GM12873 (cell line): Measurements from ENCODE around the gene UBE2QL1.

ENCODE experiments used
- TF ChIP-seq, protein P1 (sequence below): IDR thresholded peaks from 2 replicates; pipeline ENCODE4 v1.5.1; 2012; ENCODE audit warnings: low read depth, mild to moderate bottlenecking, moderate library complexity, low read length, control low read depth; ENCODE audit not compliant: insufficient read depth; ENCODE audit errors: missing control alignments

Gene UBE2QL1

DNA sequence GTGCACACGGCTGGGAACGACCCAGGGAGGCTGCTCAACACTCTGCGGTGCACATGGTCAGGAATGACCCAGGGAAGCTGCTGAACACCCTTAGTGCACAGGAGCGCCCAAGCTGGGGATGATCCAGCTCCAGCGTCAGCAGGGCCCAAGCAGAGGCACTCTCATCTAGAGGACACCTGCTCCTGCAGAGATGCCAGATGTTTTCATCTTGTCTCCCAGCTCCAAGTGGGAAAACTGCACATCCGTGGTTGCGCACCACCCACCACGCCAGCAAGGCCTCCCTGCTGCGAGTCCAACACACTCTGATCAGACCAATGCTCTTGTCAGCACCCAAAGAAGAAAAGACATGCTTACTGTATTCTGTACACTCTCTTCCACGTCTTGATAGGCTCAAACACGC, 34.1 kb downstream of the UBE2QL1 start:
- TF ChIP-seq, protein P1, sequence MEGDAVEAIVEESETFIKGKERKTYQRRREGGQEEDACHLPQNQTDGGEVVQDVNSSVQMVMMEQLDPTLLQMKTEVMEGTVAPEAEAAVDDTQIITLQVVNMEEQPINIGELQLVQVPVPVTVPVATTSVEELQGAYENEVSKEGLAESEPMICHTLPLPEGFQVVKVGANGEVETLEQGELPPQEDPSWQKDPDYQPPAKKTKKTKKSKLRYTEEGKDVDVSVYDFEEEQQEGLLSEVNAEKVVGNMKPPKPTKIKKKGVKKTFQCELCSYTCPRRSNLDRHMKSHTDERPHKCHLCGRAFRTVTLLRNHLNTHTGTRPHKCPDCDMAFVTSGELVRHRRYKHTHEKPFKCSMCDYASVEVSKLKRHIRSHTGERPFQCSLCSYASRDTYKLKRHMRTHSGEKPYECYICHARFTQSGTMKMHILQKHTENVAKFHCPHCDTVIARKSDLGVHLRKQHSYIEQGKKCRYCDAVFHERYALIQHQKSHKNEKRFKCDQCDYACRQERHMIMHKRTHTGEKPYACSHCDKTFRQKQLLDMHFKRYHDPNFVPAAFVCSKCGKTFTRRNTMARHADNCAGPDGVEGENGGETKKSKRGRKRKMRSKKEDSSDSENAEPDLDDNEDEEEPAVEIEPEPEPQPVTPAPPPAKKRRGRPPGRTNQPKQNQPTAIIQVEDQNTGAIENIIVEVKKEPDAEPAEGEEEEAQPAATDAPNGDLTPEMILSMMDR, result no peak

DNA sequence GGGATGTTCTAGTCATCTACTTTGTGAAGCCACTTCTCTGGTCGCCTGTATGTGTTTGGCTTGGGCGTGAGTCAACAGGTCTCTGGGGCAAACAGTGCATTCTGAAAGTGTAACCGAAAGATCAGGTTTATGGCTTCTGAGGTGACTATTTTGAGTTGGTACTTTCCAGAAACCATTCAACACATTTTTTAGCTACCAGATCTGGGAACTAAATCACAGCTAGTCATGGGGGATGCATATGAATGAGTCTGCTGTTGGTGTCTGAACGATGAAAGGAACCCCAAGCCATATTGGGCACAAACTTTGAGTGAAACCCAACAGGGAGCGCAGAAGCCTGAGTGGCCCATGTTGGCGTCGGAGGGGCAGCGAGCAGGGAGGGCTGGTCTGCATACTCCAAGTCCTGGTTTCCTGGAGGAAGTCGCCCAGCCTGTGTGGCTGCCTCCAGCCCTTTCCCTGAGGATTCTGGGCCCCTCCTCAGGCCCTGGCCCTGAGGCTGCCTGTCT, 35.3 kb downstream of the UBE2QL1 start:
- TF ChIP-seq, protein P1, result no peak

DNA sequence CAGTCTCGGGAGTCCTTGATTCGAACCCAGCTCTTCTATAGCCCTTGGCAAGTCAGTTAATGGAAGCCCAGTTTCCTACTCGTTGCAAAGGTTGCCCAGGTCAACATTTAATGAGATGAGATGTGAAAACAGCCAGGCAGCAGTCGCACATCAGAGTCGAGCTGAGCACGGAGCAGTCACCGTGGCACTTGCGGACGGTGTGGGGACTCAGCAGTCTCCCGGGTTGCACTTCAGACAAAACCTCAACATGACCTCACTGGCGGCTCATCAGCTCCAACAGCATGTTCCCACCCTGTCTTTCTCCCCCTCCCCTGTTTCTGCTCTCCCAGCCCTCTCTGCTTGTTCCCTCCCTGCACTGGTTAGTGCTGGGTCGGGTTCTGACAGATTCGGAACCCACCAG, 35.8 kb downstream of the UBE2QL1 start:
- TF ChIP-seq, protein P1, result no peak

DNA sequence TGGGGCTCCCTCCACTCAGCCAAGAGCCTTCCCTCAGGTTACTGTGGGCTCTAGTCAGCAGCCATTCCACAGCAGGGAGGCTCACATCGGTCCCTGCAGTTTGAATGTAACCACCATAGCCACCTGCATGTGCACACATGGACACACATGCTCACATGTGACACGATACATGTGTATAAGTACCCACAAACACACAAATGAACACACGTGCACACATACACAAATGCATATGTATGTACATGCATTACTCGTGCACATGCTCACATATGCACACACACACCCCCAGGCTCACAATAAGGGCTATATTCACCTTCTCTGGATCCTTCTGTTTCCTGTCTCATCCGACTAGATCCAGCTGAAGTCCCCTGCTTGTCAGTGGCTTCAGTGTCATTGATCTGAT, 36.2 kb downstream of the UBE2QL1 start:
- TF ChIP-seq, protein P1, result no peak

DNA sequence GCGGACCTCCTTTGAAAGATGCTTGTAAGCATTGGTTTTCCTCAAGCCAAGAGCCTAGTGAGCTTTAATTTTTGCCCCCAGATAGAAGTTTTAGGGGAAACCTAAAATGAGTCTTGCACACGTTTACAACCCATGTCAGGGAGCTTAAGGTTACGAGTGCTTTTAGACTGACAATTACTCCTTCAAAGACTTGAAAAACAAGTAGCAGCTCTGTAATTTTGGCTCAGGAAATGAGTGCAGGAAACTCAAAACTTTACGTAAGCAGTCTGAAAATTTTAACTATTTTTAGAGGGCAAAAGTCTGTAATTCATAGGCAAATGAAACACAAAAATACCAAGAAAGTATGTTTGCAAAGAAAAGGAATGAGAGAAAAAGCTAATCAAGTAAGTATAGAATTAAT, 36.8 kb downstream of the UBE2QL1 start:
- TF ChIP-seq, protein P1, result no peak

DNA sequence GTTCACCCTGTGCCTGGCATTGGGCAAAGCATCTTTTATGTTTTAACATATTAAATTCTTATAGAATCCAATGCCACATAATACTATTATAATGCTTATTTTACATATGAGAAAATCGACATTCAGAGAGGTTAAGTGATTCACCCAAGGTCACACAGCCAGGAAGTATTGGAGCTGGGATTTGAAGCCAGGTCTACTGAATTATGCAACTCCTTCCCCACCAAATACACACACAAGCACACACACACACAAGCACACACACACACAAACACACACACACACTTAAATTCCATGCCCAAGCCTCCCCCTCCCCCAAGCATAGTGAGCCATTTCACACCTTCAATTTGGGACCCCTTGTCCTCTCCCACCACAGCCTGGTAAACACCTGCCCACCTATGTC, 37.4 kb downstream of the UBE2QL1 start:
- TF ChIP-seq, protein P1, result no peak

DNA sequence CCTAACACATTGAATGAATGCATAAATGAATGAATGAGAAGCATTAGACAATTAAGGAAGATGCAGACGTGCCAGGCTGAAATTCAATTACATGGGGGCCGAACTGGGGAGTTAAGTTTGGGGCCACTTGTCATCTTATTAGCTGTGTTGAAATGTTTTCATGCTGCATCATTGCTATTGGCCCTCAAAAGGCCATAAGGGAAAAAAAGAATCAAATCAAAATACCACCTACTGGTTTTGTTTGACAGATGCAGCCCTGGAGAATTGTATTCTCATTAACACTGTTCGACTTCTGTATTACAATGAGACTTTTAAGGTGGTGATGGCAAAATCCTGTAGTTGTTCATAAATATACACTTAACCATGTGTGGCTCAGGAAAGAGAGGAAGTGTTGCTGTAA, 38.4 kb downstream of the UBE2QL1 start:
- TF ChIP-seq, protein P1, result no peak

DNA sequence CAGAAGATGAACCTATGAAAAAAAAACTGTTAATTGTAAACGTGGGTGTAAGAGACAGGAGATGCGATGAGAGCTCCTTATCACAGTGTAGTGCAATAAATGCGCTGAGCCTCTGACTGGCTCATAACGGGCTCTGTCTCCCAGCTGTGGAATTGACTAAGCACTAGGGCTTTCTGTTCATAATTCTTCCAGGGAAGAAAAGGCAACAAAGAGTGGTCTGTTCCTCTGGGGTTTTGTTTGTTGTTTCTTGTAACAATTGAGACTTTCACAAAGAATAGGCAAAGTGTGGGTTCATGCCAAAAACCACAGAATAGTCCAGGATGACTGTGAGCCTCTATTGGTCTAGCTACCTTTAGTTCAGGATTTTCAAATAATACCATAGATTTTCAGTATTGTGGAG, 39.4 kb downstream of the UBE2QL1 start:
- TF ChIP-seq, protein P1, result no peak
